ENCODE data around the gene AHDC1.

The AHDC1 gene

GRCh38 chr1:27575840-27576331, 28.1 kb downstream of the AHDC1 start:
- DNase-seq, result no peak

- DNase-seq, result no peak
These were observed 28.8 kb downstream of the AHDC1 start for GRCh38 chr1:27574871-27575831.

GRCh38 chr1:27574001-27574781, 29.8 kb downstream of the AHDC1 start:
- no peak for DNase-seq

GRCh38 chr1:27572679-27573426, 31.1 kb downstream of the AHDC1 start:
- no peak for DNase-seq

- DNase-seq, result no peak
These were observed 31.8 kb downstream of the AHDC1 start for GRCh38 chr1:27572019-27572678.

- no peak for DNase-seq
These were observed 32.4 kb downstream of the AHDC1 start for GRCh38 chr1:27571439-27572018.

- no peak for DNase-seq
These were observed 33.2 kb downstream of the AHDC1 start for GRCh38 chr1:27570784-27571183.

GRCh38 chr1:27570356-27570755, 33.6 kb downstream of the AHDC1 start:
- no peak for DNase-seq

- no peak for DNase-seq
These were observed 34.2 kb downstream of the AHDC1 start for GRCh38 chr1:27569506-27570291.

GRCh38 chr1:27569088-27569460, 34.9 kb downstream of the AHDC1 start:
- no peak for DNase-seq

GRCh38 chr1:27568300-27569087, 35.5 kb downstream of the AHDC1 start:
- no peak for DNase-seq

GRCh38 chr1:27567971-27568299, 36.0 kb downstream of the AHDC1 start:
- DNase-seq, result no peak

- DNase-seq, result no peak
These were observed 36.8 kb downstream of the AHDC1 start for GRCh38 chr1:27567146-27567526.

GRCh38 chr1:27566462-27567145, 37.3 kb downstream of the AHDC1 start:
- no peak for DNase-seq

- no peak for DNase-seq
These were observed 39.0 kb downstream of the AHDC1 start for GRCh38 chr1:27564710-27565649.

- DNase-seq, result no peak
These were observed 40.1 kb downstream of the AHDC1 start for GRCh38 chr1:27563591-27564471.

GRCh38 chr1:27563341-27563590, 40.7 kb downstream of the AHDC1 start:
- DNase-seq, result no peak

Measured in NCI-H524 treated with DMSO at 0.1 percent for 48 hours (cell line).